GM13976 (cell line): ENCODE measurements around the gene CNTNAP2.

ENCODE experiments used
- DNase-seq: peaks from one replicate; pipeline ENCODE4 v3.0.0; 2012; ENCODE audit warnings: low spot score
- in situ Hi-C: fragments of 300-500 bp; cut with MboI; formaldehyde crosslinking; loops from one replicate; pipeline ENCODE4 v1.12.0; 2022; ENCODE audit warnings: low sequenced_read_pairs, mixed read lengths, inconsistent platforms; ENCODE audit not compliant: unreplicated experiment
- TF ChIP-seq, protein P1 (sequence below): IDR thresholded peaks from 2 replicates; pipeline ENCODE4 v1.5.1; 2012; ENCODE audit warnings: borderline replicate concordance, mild to moderate bottlenecking; ENCODE audit not compliant: insufficient read depth; ENCODE audit errors: extremely low read depth, missing control alignments, control extremely low read depth

CNTNAP2 gene

DNA sequence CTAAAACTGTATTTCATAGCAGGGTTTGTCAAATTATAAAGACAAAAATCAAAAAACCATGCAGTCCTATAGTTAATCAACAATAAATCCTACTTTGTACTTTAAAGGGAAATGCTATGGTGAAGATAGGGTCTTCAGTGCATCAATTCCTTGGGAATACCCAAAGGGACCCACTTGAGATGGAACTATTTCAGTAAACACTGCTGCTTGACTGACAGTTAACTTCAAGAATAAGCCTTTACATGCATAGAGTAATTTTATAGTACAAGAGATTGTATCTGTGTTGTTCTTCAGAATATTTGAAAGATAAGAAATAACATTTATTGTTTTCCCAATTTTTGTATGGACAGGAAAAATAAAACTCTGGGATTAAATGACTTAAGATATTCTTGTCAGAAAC, 1179.6 kb downstream of the CNTNAP2 start:
- in situ Hi-C loops: no loop called here
- no peak for DNase-seq
- TF ChIP-seq, protein P1, sequence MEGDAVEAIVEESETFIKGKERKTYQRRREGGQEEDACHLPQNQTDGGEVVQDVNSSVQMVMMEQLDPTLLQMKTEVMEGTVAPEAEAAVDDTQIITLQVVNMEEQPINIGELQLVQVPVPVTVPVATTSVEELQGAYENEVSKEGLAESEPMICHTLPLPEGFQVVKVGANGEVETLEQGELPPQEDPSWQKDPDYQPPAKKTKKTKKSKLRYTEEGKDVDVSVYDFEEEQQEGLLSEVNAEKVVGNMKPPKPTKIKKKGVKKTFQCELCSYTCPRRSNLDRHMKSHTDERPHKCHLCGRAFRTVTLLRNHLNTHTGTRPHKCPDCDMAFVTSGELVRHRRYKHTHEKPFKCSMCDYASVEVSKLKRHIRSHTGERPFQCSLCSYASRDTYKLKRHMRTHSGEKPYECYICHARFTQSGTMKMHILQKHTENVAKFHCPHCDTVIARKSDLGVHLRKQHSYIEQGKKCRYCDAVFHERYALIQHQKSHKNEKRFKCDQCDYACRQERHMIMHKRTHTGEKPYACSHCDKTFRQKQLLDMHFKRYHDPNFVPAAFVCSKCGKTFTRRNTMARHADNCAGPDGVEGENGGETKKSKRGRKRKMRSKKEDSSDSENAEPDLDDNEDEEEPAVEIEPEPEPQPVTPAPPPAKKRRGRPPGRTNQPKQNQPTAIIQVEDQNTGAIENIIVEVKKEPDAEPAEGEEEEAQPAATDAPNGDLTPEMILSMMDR: no peak

DNA sequence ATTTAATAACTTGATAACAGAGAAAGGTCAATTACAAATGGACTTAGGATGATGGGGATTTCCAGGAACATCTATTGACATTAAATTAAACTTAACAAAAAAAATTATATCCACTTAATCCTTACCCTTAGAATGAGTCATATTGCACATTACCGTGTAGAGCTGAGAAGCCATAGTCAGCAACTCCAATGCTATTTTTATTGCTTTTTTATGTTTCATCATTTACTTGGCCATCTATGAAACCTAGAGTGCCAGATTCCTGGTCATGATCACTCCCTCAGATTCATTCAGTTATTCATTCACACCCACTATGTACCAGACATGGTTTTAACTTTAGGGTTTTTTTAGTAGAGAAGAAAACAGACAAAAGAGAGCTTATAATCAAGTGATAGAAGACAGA, 1180.4 kb downstream of the CNTNAP2 start:
- in situ Hi-C loops: no loop called here
- no peak for DNase-seq
- TF ChIP-seq, protein P1: no peak

DNA sequence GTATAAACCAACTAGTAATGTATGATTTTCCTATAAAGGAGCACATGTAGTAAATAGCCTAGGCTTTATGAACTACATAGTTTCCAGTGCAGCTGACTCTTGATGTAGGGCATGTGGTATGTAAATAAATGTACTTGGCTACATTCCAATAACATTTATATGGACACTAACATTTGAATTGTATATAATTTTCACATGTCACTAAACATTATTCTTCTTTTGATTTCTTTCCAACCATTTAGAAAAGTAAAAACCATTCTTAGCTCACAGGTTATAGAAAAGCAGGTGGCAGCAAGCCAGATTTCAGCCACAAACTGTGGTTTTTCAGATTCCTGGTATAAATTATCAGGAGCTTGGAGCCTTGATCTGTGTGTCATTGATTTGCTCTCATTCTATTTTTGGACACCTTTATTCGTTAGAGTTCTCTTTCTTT, 1182.0 kb downstream of the CNTNAP2 start:
- TF ChIP-seq, protein P1: no peak
- DNase-seq: no peak
- in situ Hi-C loops: no loop called here

DNA sequence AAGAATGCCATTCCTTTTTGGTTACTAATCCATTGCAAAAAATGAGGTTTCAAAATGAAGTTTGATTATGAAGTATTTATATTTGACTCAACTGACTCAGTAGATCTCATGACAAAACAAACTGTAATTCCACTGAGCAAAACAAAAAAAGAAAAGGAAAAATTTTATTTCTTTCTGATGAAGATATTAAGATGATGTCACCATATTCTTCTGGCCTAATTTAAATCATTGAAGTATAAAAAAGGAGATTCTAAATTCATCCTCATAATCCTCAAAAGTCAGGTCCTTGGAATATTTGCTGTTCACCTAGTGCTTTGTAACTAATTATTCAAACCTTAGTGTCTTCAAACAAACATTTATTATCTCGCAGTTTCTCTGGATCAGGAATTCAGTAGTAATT, 1183.7 kb downstream of the CNTNAP2 start:
- TF ChIP-seq, protein P1: no peak
- no peak for DNase-seq
- in situ Hi-C loops: no loop called here

DNA sequence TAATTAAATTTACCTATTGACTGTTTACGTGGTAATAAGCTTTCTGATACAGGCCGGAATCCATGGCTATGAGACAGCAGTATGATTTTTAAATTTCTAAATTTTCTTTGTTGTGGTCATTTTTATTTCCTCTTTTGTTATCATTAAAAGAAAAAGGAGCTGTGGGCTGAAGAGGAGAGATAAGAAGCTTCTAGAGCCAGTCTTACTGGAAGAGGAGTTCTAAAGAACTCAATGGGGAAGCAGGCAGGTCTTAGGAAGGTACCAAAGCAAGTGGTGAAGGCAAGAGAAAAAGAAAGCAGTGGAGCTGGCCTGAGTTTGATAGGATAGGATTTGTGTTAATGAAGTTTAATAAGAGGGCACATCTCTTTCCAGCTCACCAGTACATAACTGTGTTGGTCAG, 1187.8 kb downstream of the CNTNAP2 start:
- no peak for DNase-seq
- in situ Hi-C loops: no loop called here
- TF ChIP-seq, protein P1: no peak

DNA sequence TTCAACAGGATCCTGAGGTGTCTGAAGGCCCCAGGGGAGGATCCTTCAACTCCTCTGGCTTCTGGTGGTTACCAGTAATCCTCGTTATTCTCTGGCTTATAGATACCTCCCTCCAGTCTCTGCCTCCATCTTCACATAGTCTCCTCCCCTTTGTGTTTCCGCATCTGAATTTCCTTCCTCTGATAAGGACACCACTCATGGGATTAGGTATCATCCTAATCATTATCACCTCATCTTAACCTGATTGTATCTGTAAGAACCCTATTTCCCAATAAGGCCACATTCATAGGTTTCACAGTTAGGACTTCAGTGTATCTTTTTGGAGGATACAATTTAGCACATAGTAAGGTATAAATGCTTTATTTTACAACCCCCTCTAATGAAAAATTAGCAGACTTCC, 1189.2 kb downstream of the CNTNAP2 start:
- DNase-seq: no peak
- TF ChIP-seq, protein P1: no peak
- in situ Hi-C loops: no loop called here

DNA sequence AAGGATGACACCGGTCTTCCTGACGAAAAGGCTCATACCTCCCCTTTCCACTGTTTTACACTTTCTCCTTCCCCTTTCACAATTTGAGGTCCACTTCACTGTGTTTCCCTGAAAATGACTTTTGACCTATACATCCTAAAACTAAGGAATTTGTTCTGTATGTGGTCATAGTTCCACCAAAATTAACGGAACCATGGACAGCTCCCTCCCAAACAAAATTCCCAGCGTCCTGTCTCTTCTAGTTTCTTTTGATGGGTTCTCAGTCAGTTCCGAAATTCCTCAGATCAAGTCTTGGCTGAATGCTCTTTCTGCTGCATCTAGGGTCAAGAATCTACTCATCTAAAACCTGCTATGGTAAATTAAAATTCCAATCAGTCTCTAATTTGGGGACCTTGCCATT, 1191.9 kb downstream of the CNTNAP2 start:
- TF ChIP-seq, protein P1: no peak
- in situ Hi-C loops: no loop called here
- no peak for DNase-seq
